Pancreas (tissue), 10 donors: ENCODE measurements around the gene CALM3. TPM values are rescaled to one million over a fixed set of nuclear protein-coding genes. Genes with fewer than 3 reads are reported as not detected.

Source experiments
- ATAC-seq, 4 donors: fragments of 200-7000 bp; cut with Tn5 transposase; one replicate each; pipeline versions ENCODE4 v1.8.0 to v1.9.1; 2020; ENCODE audit warnings: mild to moderate bottlenecking in 4 of 4, moderate library complexity in 4 of 4
- DNase-seq, 6 donors: peaks; one replicate each; pipeline ENCODE4 v3.0.0-alpha.2; 2020
- FAIRE-seq: peaks from 2 replicates; lab custom pipeline; 2012; peaks lifted over from hg19 to GRCh38; lab: Jason Lieb, UNC
- H3K27ac ChIP-seq, 4 donors: fragments of 200-600 bp; sonication (generic); 1 replicate in 3 of 4; 2 replicates in 1 of 4; pipeline versions ENCODE4 v1.5.0 to v1.8.0; 2020
- H3K27me3 ChIP-seq, 4 donors: fragments of 200-600 bp; one replicate each; pipeline ENCODE4 v1.8.0; 2021
- H3K36me3 ChIP-seq, 3 donors: fragments of 200-600 bp; sonication (generic) in 1 of 3; one replicate each; pipeline versions ENCODE4 v1.5.0 to v1.8.0; 2020 to 2021
- H3K4me1 ChIP-seq, 3 donors: fragments of 200-600 bp; one replicate each; pipeline ENCODE4 v1.8.0; 2021
- H3K4me3 ChIP-seq, 4 donors: fragments of 200-600 bp; sonication (generic) in 2 of 4; one replicate each; pipeline versions ENCODE4 v1.5.0 to v1.8.0; 2020 to 2021
- H3K9me3 ChIP-seq, 4 donors: fragments of 200-600 bp; one replicate each; pipeline ENCODE4 v1.8.0; 2021
- WGBS, 2 donors: extraction: QIAGEN DNeasy Blood & Tissue Kit; methylation state at CpG; one replicate each; pipeline ENCODE4 v1.1.7; 2013; 5-methylcytosine and 5-hydroxymethylcytosine counted together
- intact Hi-C, 3 donors: fragments of 100-400 bp; cut with DNase I; formaldehyde crosslinking; loops; one replicate each; pipeline versions ENCODE4 v1.11.1 to v1.14.2; 2022
- polyA plus RNA-seq, 2 donors: library from polyadenylated mRNA; stranded (reverse); fragments of 200-250 nt; gene quantifications; one replicate each; pipeline ENCODE4 v1.2.3, GENCODE V29; 2013
- total RNA-seq, 6 donors: library from RNA; stranded (reverse); fragmentation: NEBNext Ultra II Directional in 4 of 6; extraction: Animal tissue kit (Norgen Biotek cat#: 25700) in 4 of 6; gene quantifications; one replicate each; pipeline versions ENCODE4 v1.2.1 to v1.2.4, GENCODE V29; 2021 to 2023
- TF ChIP-seq, protein P1 (sequence below), 4 donors: fragments of 200-600 bp; sonication (generic) in 3 of 4; IDR thresholded peaks; one replicate each; pipeline versions ENCODE4 v1.5.0 to v1.8.0; 2021; ENCODE audit warnings: antibody characterized with exemption in 4 of 4
- donor health status: healthy with polysubstance abuse.
- donor health status: DM: no; HTN: no; CAD: no; lungs with moderate emphysema.
- donor health status: DM: no; HTN: no; CAD: no.
- donor health status: control.
- donor health status: control.
- donor health status: Bipolar disorder and iron deficiency.
- donor health status: DM: yes; HTN: yes; CAD: no.
- donor health status: DM: no; HTN: no; CAD: no.
- donor health status: DM: no; HTN: no; CAD: no.
- donor health status: DM: yes; HTN: yes; CAD: no.

The CALM3 gene
- total and polyA plus RNA-seq, 8 donors, result 59.6 to 127 (median 89.8) TPM

DNA sequence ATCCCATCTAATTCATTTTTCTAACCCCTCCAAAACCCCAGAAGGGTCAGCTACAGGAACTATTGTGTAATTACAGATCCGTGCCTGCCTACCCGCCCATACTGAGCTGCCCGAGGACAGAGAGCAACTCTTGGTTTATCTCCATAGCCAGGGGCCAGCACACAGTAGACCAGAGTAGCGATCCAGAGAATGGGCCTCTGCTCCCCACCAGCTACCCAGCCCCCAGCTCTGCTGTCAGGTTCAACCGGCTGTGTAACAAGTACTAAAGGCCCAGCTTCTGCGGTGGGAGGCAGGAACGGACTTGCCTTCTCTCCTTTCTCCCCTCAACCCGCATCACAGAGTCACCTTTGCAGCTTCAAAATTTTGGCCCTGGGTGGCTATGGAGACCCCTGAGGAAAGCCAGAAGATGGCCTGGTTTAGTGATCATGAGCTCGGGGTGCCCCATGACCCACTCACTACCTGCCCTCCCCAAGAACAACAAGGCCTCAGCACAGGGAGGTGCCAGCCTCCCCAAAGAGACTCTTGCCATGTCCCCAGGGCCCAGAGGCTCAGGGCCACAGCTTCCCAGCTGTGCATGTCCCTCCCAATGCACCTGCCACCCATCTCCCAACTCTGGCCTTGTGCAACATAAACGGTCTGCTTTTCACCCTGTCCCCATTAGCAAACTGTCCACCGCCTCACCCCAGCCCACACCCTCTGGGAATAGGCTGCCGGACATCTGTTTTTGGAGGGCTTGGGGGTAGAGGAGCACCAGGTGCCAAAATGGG is 5.7 kb downstream of the CALM3 start:
- DNase-seq, result no peak
- TF ChIP-seq, protein P1, sequence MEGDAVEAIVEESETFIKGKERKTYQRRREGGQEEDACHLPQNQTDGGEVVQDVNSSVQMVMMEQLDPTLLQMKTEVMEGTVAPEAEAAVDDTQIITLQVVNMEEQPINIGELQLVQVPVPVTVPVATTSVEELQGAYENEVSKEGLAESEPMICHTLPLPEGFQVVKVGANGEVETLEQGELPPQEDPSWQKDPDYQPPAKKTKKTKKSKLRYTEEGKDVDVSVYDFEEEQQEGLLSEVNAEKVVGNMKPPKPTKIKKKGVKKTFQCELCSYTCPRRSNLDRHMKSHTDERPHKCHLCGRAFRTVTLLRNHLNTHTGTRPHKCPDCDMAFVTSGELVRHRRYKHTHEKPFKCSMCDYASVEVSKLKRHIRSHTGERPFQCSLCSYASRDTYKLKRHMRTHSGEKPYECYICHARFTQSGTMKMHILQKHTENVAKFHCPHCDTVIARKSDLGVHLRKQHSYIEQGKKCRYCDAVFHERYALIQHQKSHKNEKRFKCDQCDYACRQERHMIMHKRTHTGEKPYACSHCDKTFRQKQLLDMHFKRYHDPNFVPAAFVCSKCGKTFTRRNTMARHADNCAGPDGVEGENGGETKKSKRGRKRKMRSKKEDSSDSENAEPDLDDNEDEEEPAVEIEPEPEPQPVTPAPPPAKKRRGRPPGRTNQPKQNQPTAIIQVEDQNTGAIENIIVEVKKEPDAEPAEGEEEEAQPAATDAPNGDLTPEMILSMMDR (IDR thresholded peaks at IDR 0.05), result no peak
- intact Hi-C loops, result no loop called here
- Histone ChIP-seq H3K27ac (no peak overlapping the region), H3K4me1 (peaks cover 7 to 18% (median 15%) of the 10 kb centered on the region in 3 donors), H3K9me3 (no peaks in the 10 kb centered on the region), H3K4me3 (no peak overlapping the region), H3K27me3 (no peaks in the 10 kb centered on the region), H3K36me3 (peaks cover 0 to 46% (median 27%) of the 10 kb centered on the region in 3 donors)
- 83 to 85% methylated on average over 12 of the region's 12 CpGs for WGBS, 2 donors
- no peak for ATAC-seq
- no peak for FAIRE-seq

DNA sequence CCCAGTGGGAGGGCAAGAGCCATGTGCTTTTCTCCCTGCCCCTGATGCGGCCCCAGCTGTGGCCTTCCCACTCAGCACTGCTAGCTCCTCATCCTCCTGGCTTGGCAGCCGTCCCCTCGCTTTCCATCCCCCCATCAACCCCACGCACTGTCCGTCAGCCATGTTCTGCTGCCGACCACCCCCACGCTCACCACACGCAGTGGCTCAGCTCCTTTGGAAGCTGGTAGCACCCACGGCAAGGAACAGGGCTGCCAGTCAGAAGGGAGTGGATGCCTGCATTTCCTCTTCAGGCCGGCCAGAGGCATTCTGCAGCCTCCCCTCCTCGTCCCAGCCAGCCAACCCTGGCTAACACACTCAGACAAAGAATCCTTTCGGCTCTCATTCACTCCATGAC is 6.3 kb downstream of the CALM3 start:
- no peak for ATAC-seq
- no peak for DNase-seq
- Histone ChIP-seq H3K27ac (no peak overlapping the region), H3K9me3 (no peaks in the 10 kb centered on the region), H3K36me3 (peaks cover 0 to 46% (median 27%) of the 10 kb centered on the region in 3 donors), H3K27me3 (no peaks in the 10 kb centered on the region), H3K4me1 (peaks cover 7 to 18% (median 14%) of the 10 kb centered on the region in 3 donors), H3K4me3 (no peak overlapping the region)
- intact Hi-C loops, result no loop called here
- WGBS, 2 donors, result 82 to 86% methylated on average over 12 of the region's 12 CpGs
- FAIRE-seq, result no peak
- TF ChIP-seq, protein P1 (IDR thresholded peaks at IDR 0.05), result no peak

DNA sequence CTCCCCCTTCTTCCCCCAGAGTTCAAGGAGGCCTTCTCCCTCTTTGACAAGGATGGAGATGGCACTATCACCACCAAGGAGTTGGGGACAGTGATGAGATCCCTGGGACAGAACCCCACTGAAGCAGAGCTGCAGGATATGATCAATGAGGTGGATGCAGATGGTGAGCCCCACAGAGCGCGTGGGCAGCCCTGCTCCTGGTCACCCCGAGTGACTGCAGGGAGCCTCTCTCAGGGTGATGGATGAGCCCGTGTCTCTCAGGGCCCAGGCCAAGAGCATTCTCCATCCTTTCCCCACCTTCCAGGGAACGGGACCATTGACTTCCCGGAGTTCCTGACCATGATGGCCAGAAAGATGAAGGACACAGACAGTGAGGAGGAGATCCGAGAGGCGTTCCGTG is 7.0 kb downstream of the CALM3 start:
- FAIRE-seq (no peak), DNase-seq (no peak), ATAC-seq (no peak)
- H3K4me3 ChIP-seq, result no peak overlapping the region
- H3K4me1 ChIP-seq, result peaks cover 7 to 14% (median 11%) of the 10 kb centered on the region in 3 donors
- intact Hi-C loops, result no loop called here
- no peaks in the 10 kb centered on the region for H3K9me3 ChIP-seq
- H3K27ac ChIP-seq, result no peak overlapping the region
- 95 to 96% methylated on average over 7 to 9 of the region's 9 CpGs for WGBS, 2 donors
- H3K36me3 ChIP-seq, result peaks cover 0 to 46% (median 27%) of the 10 kb centered on the region in 3 donors
- TF ChIP-seq, protein P1 (IDR thresholded peaks at IDR 0.05), result no peak
- H3K27me3 ChIP-seq, result no peaks in the 10 kb centered on the region

DNA sequence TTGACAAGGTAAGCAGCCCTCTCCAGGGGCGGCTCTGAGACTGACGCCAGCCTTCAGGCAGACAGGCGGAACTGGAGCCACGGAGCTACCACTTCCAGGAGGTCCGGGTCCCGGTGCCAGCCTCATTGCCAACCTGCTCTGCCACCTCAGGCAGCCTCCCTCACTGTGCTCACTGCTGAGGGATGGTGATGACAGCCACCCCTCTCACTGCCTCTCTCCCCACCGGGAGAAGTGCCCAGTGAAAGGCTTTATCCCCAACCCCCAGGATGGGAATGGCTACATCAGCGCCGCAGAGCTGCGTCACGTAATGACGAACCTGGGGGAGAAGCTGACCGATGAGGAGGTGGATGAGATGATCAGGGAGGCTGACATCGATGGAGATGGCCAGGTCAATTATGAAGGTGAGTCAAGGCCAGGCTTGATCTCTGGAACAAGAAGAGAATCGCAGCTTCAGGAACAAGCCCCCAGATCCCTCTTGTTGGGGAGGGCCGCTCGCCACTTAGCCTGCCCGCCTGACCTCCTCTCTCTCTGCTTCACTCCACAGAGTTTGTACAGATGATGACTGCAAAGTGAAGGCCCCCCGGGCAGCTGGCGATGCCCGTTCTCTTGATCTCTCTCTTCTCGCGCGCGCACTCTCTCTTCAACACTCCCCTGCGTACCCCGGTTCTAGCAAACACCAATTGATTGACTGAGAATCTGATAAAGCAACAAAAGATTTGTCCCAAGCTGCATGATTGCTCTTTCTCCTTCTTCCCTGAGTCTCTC is 7.6 kb downstream of the CALM3 start:
- H3K4me1 ChIP-seq, result peaks cover 4 to 9% (median 5%) of the 10 kb centered on the region in 3 donors
- FAIRE-seq (no peak), DNase-seq (no peak), ATAC-seq (no peak)
- TF ChIP-seq, protein P1 (IDR thresholded peaks at IDR 0.05), result no peak
- intact Hi-C loops, result no loop called here
- H3K9me3 ChIP-seq, result no peaks in the 10 kb centered on the region
- H3K27me3 ChIP-seq, result no peaks in the 10 kb centered on the region
- H3K4me3 ChIP-seq, result no peak overlapping the region
- H3K27ac ChIP-seq, result no peak overlapping the region
- peaks cover 0 to 46% (median 27%) of the 10 kb centered on the region in 3 donors for H3K36me3 ChIP-seq
- 91 to 93% methylated on average over 26 to 27 of the region's 27 CpGs for WGBS, 2 donors
